Mononuclear cell (primary cell): ENCODE results near the gene TMEM165. TPM values are rescaled to one million over a fixed set of nuclear protein-coding genes. Genes with fewer than 3 reads are reported as not detected.
"Not testable (repeated sequence)": the region's sequence is repeated elsewhere in the genome, so short reads cannot be mapped to it uniquely, and the experiment has no call there.

Experiments used
- H3K27me3 ChIP-seq: 2 replicates; pipeline ENCODE4 v1.6.0; 2011; ENCODE audit warnings: low read length, control low read depth; ENCODE audit not compliant: insufficient read depth
- H3K4me1 ChIP-seq: 2 replicates; pipeline ENCODE4 v1.5.1; 2011; ENCODE audit warnings: mild to moderate bottlenecking, low read length, control low read depth; ENCODE audit not compliant: insufficient read depth
- H3K4me3 ChIP-seq: 2 replicates; pipeline ENCODE4 v1.5.1; 2011; ENCODE audit warnings: mild to moderate bottlenecking, low read length, moderate library complexity
- H3K9me3 ChIP-seq: 2 replicates; pipeline ENCODE4 v1.5.1; 2011; ENCODE audit warnings: low read depth, mild to moderate bottlenecking, control low read depth, low read length
- total RNA-seq: library from RNA; depleted of rRNA; stranded (reverse); fragments of >200 nt; gene quantifications from one replicate; pipeline ENCODE4 v1.2.3, GENCODE V29; 2012

TMEM165 gene, protein sequence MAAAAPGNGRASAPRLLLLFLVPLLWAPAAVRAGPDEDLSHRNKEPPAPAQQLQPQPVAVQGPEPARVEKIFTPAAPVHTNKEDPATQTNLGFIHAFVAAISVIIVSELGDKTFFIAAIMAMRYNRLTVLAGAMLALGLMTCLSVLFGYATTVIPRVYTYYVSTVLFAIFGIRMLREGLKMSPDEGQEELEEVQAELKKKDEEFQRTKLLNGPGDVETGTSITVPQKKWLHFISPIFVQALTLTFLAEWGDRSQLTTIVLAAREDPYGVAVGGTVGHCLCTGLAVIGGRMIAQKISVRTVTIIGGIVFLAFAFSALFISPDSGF
- total RNA-seq: 48.4 TPM

- H3K4me1 ChIP-seq: peaks cover 39% of the 10 kb centered on the region
- H3K27me3 ChIP-seq: no peaks in the 10 kb centered on the region
- no peaks in the 10 kb centered on the region for H3K9me3 ChIP-seq
- peak within 1 kb of the TSS; percentile 93 for H3K4me3 ChIP-seq
Measured at GRCh38 chr4:55395529-55396307, at the start of gene TMEM165. Gene TMEM165, plus strand, starts transcription at chr4:55395957. Its CDS starts 233 bp downstream, at chr4:55396190.

DNA sequence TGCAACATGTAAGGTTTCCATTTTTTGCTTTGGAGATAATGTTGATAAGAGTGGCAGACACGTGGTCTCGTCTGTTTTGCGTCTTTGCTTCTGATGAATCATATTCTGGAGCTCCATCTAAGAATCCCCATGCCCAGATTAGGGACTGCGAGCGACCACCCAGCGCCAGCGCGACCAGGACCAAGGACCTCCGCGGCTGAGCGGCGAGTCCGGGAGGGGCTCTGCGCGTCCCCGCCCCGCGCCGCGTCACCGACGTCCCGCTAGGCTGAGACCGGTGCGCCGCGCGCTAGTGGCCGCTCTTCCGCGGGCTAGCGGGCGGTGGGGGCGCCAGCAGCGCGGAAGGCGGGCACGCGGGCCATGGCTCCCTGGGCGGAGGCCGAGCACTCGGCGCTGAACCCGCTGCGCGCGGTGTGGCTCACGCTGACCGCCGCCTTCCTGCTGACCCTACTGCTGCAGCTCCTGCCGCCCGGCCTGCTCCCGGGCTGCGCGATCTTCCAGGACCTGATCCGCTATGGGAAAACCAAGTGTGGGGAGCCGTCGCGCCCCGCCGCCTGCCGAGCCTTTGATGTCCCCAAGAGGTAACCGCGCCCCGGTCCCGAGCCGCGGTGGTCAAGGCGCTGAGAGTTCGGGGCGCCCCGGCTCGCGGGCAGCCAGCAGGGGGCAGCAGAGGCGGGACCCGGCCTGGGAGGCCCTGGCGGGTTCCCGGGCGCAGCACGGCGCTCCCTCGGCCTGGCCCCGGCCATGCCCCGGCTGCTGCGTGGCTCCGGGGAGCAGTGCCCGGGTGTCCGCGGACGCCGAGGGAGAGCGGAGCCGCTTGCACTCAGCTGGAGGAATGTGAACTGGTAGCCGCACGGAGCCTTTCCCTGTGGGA lies 49.5 kb upstream of the TMEM165 start, which contains the start of gene SRD5A3:
SRD5A3 (plus strand) TSS at position 263 of the 871 bp plus-strand sequence; CDS start at position 358, 95 bp downstream.
- Histone ChIP-seq H3K9me3 (no peaks in the 10 kb centered on the region), H3K4me1 (peaks cover 17% of the 10 kb centered on the region), H3K27me3 (no peaks in the 10 kb centered on the region), H3K4me3 (peak within 1 kb of the TSS; percentile 66)

DNA sequence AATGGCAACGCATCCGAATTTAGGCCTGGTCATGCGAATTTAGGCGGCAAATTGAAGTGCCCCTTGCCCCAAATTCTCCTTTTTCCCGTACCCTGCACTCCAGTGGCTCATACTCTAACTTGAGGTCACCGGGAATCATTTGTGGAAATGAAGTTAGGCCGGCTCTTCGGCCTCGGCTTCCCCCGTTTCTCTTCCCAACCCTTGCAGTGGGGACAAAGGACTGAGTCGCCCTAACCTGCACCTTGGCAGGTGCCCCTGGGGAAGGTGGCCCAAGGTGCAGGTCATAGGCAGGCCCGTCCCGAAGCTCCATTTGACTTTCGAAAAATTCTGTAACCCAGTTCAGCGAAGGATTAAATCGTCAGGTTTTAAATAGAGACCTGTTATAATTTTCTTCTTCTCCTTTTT lies 48.9 kb upstream of the TMEM165 start:
- H3K4me1 ChIP-seq: peaks cover 17% of the 10 kb centered on the region
- H3K9me3 ChIP-seq: no peaks in the 10 kb centered on the region
- no peaks in the 10 kb centered on the region for H3K27me3 ChIP-seq
- H3K4me3 ChIP-seq: peak overlapping the region; percentile 66

DNA sequence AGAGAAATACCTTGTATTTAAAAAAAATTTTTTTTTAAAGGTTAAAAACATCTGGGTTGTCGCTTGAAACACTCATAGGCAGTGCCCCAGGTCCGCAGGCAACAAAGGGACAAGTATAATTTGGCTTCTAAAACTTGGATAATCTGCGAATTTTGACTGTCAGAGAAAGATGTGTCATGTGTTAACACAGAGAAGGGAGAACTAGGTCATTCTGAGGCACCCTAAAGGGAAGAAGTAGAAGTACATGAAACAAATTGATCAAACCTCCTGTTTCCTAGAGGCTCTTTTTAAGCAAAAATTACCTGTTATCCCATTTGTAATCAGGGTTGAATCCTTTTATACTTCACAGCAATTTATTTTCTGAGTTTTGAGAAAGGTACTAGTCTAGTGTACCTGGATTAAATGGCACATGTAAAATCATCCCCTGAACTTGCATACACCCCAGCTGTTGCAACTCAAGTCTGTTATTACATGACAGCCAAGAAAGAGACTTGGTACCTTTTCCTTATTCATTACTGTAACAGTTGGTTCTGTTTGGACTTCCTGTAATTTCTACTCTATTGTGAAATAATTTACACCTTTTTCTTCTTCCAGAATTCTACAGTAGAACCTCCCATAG lies 48.0 kb upstream of the TMEM165 start:
- peaks cover 17% of the 10 kb centered on the region for H3K4me1 ChIP-seq
- no peak overlapping the region for H3K4me3 ChIP-seq

DNA sequence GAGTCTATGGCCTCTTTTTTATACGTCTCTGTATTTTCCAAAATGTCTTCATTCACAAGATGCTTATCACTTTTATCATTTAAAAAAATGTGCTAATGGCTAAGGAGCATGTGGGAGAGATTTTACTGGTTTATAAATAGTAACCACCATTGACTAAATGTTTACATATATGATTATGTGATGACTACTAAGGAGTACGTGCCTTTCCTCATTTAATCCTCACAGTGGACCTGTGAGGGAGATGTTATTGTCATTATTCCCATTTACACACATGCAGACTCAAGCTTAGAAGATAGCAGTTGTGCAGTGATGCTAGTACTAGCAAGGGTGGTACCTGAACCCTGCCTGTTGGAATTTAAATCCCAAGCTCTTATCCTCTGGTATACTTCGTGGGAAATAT lies 47.3 kb upstream of the TMEM165 start:
- H3K27me3 ChIP-seq: no peaks in the 10 kb centered on the region
- H3K4me3 ChIP-seq: no peak overlapping the region
- peaks cover 17% of the 10 kb centered on the region for H3K4me1 ChIP-seq
- H3K9me3 ChIP-seq: no peaks in the 10 kb centered on the region

More for the DNA sequence above, 48.0 kb upstream of the TMEM165 start:
- Histone ChIP-seq H3K9me3 (no peaks in the 10 kb centered on the region), H3K27me3 (no peaks in the 10 kb centered on the region)

- not testable (repeated sequence) for H3K9me3 ChIP-seq, H3K4me3 ChIP-seq, H3K27me3 ChIP-seq
- H3K4me1 ChIP-seq: peaks cover 17% of the 10 kb centered on the region
Measured at GRCh38 chr4:55350870-55351269, 44.9 kb upstream of the TMEM165 start.

- no peak overlapping the region for H3K4me3 ChIP-seq
- H3K9me3 ChIP-seq: no peaks in the 10 kb centered on the region
- peaks cover 14% of the 10 kb centered on the region for H3K4me1 ChIP-seq
- H3K27me3 ChIP-seq: no peaks in the 10 kb centered on the region
Measured at GRCh38 chr4:55351824-55352223, 43.9 kb upstream of the TMEM165 start.

DNA sequence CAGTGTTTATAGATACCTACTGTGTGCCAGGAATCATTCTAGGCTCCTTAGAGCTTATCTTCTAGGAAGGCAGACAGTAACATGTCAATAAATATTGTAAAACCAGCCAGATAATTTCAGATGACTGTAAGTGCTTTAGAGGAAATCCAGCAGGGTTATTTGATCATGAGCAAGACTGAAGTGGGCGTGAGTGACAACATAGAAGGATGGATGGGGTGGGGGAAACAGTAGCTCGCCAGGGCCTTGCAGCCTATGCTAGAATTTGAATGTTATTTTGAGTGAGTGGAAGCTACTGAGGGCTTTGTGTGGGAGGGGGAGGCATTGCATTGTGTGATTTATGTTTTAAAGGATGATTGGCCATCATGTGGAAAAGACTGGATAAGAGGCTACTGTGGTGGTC lies 43.0 kb upstream of the TMEM165 start:
- H3K4me1 ChIP-seq: peaks cover 4% of the 10 kb centered on the region
- no peaks in the 10 kb centered on the region for H3K9me3 ChIP-seq
- no peak overlapping the region for H3K4me3 ChIP-seq
- no peaks in the 10 kb centered on the region for H3K27me3 ChIP-seq

DNA sequence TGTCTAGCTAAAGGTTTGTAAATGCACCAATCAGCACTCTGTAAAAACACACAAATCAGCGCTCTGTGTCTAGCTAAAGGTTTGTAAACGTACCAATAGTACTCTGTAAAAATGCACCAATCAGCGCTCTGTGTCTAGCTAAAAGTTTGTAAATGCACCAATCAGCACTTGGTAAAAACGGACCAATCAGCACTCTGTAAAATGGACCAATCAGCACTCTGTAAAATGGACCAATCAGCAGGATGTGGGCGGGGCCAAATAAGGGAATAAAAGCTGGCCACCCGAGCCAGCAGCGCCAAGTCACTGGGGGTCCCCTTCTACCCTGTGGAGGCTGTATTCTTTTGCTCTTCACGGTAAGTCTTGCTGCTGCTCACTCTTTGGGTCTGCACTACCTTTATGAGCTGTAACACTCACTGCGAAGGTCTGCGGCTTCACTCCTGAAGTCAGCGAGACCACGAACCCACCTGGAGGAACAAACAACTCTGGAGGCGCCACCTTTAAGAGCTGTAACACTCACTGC lies 42.5 kb upstream of the TMEM165 start:
- H3K27me3 ChIP-seq, H3K4me3 ChIP-seq, H3K4me1 ChIP-seq, H3K9me3 ChIP-seq: not testable (repeated sequence)

- Histone ChIP-seq H3K4me3 (no peak overlapping the region), H3K9me3 (no peaks in the 10 kb centered on the region), H3K4me1 (peaks cover 17% of the 10 kb centered on the region), H3K27me3 (no peaks in the 10 kb centered on the region)
Measured at GRCh38 chr4:55354648-55355047, 41.1 kb upstream of the TMEM165 start.

DNA sequence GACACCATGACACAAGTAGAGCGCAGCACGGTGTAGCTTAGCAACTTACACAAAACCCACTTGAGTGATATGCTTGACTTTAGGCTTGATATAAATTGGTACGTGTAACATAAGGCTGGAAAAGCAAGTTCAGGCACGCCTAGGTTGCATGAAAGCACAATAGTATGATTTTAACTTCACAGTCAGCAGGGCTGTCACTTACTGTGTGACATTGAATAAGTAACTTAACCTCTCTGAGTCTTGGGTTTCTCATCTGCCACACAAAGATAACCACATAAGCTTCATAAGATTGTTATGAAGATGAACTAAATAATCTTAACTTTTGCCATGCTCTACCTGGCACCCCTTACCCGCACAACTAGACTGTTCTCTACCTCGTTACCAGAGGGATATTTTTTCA lies 40.2 kb upstream of the TMEM165 start:
- Histone ChIP-seq H3K4me3 (no peak overlapping the region), H3K27me3 (no peaks in the 10 kb centered on the region), H3K4me1 (peaks cover 17% of the 10 kb centered on the region), H3K9me3 (no peaks in the 10 kb centered on the region)

- H3K4me1 ChIP-seq: peaks cover 17% of the 10 kb centered on the region
- no peaks in the 10 kb centered on the region for H3K27me3 ChIP-seq
- H3K9me3 ChIP-seq: no peaks in the 10 kb centered on the region
- no peak overlapping the region for H3K4me3 ChIP-seq
Measured at GRCh38 chr4:55356991-55357461, 38.7 kb upstream of the TMEM165 start.

GRCh38 chr4:55358246-55358645 lies 37.5 kb upstream of the TMEM165 start:
- H3K27me3 ChIP-seq: no peaks in the 10 kb centered on the region
- peaks cover 17% of the 10 kb centered on the region for H3K4me1 ChIP-seq
- no peaks in the 10 kb centered on the region for H3K9me3 ChIP-seq
- H3K4me3 ChIP-seq: no peak overlapping the region

- no peaks in the 10 kb centered on the region for H3K27me3 ChIP-seq
- no peak overlapping the region for H3K4me3 ChIP-seq
- H3K9me3 ChIP-seq: no peaks in the 10 kb centered on the region
- peaks cover 17% of the 10 kb centered on the region for H3K4me1 ChIP-seq
Measured at GRCh38 chr4:55358668-55359067, 37.1 kb upstream of the TMEM165 start.
